RPMI8226 (cell line): ENCODE data around the gene SPAG6.
"Not testable (repeated sequence)": the region's sequence is repeated elsewhere in the genome, so short reads cannot be mapped to it uniquely, and the experiment has no call there.

Source experiments
- DNase-seq: peaks from one replicate; pipeline ENCODE4 v3.0.0-alpha.2; 2015

SPAG6 gene

DNA sequence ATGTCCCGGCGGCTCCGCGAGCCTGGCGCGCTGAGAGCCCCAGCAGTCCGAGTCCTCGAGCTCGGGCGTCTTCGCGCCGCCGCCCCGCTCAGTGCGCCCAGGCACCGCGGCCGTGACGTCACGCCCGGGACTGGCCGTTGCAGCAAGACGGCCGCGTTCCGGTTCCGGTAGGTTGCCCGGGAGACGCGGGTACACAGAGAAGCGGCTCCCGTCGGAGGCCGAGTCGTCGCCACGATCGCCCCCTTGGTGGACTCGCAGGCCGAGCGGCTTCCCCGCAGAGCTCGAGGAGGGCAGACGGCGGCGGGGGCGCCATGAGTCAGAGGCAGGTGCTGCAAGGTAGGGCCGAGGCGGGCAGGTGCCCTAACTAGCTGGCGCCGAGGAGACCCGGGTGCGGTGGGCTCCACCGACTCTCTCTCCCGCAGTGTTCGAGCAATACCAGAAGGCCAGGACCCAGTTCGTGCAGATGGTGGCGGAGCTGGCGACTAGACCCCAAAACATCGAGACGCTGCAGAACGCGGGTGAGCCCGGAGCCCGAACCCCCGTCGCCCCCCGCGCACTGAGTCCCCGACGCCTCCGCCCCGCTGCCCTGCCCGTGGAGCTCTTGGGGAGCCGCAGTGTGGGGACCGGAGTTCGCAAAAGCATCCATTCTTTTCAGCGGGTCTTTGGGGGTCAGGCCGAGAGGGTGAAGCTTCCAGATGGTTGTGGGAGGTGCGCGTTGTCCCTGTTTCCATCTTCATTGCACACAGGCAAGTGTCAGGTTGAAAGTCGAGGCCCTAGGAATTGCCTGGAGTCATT lies at the start of gene SPAG6:
TSS of gene SPAG6 (plus strand) at position 196 of the 795 bp plus-strand sequence. CDS start at position 312, 116 bp downstream.
- DNase-seq = peak; percentile 42

DNA sequence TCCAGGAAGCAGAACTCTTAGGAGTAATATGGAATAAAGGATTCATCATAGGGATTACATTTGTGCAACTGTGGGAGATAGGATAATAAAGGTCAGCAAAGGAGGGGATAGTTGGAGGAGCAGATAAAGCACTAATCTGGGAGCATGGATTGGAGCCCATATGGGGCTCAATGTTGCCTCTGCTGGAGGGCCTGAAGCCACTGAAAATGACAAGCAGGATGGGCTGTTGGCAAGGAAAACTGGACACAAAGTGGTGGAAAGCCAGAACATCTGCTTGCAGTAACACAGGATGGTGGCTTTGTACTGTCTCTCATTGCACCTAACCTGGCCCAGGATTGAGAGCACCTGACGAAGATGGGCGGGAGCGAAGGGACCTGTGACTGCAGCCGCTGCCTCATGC lies 44.1 kb upstream of the SPAG6 start:
- DNase-seq = no peak

DNA sequence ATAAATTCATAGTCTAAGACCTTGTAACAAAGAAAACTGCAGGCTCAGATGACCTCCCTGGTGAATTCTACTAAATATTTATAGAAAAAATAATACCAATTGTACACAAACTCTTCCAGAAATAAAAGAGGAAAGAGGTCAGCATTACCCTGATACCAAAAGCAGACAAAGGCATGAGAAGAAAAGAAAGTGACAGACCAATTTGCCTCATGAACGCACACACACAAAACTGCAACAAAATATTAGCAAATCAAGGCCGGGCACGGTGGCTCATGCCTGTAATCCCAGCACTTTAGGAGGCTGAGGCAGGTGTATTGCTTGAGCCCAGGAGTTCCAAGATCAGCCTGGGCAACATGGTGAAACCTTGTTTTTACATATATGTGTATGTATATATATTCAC lies 41.8 kb upstream of the SPAG6 start:
- DNase-seq = no peak

DNA sequence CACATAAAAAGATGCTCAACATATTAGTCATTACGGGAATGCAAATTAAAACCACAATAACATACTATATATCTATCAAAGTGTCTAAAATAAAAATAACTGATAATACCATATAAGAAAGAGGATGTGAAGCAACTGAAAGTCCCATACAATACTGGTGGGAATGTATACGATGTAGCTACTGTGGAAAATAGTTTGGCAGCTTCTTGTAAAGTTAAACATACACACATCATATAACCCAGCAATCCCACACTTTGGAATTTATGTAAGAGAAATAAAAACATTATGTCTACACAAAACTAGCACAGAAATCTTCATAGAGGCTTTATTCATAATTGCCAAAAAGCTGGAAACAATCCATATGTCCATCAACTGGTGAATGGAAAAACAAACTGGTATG lies 39.6 kb upstream of the SPAG6 start:
- no peak for DNase-seq

DNA sequence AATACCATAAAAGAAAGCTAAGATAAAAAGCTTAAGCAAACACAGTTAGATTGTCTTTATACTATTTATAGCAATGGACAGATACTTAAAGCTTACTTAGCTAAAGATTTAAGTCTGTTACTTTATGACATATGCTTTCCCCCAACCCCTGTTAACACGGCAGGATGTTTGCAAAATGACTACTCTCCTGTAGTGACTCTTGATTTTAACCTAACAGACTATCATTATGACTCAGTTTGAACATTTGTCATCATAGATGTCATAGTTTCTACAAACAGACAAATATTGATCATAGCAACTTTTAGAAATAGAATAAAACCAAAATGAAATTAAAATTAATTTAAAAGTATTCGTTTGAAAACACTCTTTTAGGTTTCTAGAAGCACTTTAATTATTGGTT lies 36.9 kb upstream of the SPAG6 start:
- DNase-seq = no peak

- no peak for DNase-seq
These were observed 35.9 kb upstream of the SPAG6 start for GRCh38 chr10:22309180-22310000.

- DNase-seq = not testable (repeated sequence)
These were observed 35.3 kb upstream of the SPAG6 start for GRCh38 chr10:22310012-22310411.

GRCh38 chr10:22310928-22311327 lies 34.4 kb upstream of the SPAG6 start:
- no peak for DNase-seq

DNA sequence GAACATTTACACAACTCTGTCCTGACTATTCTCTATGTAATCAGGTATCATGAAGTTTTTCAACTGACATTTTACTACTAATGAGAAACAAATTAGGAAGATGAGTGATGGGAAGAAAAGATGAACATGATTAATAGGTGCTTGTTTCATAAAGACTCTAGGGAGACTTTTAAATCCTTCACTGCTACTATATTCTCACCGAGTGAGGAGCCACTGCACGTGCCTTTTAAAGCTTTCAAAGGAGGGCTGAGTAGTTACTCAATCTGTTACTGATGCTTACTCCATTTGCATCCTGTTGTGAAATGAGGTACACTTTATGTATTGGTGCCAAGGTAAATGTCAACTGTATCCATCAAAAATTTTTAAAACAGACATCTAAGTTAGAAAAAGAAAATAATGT lies 30.4 kb upstream of the SPAG6 start:
- no peak for DNase-seq

GRCh38 chr10:22315455-22316285 lies 29.6 kb upstream of the SPAG6 start:
- no peak for DNase-seq

DNA sequence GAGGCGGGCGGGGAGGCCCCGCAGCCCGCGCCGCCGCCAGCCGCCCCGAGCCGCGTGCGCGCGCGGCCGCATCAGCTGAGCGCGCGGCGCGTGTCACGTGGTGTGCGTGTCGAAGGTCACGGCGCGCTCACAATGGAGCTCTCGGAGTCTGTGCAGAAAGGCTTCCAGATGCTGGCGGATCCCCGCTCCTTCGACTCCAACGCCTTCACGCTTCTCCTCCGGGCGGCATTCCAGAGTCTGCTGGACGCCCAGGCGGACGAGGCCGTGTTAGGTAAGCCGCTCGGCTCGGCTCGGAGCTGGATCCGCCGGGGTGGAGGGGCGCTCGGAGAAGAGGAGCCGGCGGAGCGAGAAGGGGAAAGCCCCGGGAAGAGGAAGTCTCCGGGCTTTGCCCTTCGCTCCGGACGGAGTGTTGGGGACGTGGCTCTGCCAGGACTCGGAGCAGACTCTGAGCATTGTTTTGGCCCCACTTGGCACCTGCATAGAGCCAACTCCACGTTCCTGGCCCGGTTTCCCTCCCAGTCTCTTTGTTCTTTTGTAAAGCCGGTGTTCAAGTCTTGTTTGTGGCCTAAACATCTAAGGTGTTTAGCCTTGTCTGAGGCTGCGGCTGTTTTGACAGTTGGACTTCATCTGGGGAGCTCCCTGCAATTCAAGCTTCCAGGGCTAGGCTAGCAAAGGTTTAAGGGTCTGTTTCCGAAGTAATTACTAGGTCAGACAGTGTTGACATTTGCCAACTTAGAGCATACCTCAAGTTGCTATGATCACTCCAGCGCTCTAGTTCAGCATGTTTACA lies 28.8 kb upstream of the SPAG6 start, which contains the start of gene COMMD3:
TSS of gene COMMD3 (plus strand) at position 103 of the 790 bp plus-strand sequence. CDS start at position 133, 30 bp downstream.
- DNase-seq = peak; percentile 92

GRCh38 chr10:22317076-22317370 lies 28.3 kb upstream of the SPAG6 start:
- peak; percentile 63 for DNase-seq

DNA sequence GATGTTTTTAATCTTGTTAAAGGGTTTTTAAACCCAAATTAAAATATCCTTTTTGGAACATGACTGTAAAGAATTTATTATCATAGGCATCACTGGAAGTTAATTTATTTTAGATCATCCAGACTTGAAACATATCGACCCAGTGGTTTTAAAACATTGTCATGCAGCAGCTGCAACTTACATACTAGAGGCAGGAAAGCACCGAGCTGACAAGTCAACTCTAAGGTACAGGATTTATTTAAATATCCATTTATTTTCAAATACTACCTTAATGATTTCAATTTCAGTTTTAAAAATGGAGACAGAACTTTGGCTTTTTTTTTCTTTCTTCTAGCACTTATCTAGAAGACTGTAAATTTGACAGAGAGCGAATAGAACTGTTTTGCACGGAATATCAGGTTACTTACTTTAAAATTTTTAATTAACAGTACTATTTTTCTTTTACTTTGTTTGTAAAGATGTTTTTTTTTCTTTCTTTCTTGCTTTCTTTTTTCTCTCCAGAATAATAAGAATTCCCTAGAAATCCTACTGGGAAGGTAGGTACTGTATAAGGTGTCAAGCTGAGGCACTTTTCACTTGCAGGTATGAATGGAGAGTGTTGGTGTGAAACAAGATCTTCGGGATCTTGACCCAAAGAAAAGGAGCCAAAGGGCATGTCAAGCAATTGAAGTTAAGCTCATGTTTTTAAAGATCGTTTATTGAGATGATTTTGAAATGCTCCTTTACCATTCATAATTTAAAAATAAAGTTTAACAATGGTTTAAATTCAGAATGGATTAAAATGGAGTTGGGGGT lies 27.3 kb upstream of the SPAG6 start:
- no peak for DNase-seq

- no peak for DNase-seq
These were observed 26.5 kb upstream of the SPAG6 start for GRCh38 chr10:22318772-22319171.

DNA sequence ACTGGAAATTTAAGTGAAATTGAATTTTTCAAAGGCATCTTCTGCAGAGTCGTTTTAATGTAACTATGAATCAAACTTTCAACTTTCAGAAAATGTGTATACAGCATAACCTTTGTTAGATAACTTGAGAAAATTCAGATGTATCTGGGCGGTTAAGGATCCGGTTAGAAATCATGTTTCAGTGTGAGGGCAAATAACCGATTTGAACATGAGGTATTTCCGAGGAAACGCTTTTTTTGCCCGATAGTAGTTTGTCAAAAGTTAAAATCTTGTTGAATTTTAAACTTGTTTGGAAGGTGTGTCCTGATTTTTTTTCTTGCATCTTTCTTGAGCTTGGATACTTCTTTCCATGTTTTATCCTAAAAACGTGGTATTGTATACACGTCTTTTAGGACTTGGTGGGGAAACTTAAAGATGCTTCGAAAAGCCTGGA lies 25.7 kb upstream of the SPAG6 start:
- no peak for DNase-seq

DNA sequence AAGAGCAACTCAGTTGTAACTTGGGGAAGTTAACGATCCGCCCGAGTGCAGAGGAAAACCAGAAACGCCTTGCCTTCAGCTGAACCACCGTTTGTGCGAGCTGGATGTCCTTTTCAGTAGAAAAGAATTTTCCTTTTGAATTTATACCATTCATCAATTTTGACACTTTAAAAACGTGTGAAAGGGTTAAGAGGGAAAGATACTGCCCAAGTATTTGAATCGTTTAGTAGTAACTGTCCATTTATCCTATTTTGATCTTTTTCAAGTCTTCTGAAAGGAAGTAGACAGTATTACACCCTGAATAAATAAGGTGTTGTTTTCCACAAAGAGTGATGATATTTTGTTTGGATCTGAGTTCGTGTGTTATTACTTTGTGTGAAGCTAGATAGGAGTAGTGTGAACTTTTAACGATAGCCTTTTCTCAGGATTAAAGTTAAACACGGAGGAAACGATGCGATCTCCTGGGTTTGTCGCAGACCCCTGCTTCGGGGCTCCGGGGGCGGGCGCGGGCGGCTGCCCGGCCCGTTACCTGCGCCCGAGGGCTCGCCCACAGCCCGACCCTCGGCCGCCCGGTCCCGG lies 25.2 kb upstream of the SPAG6 start:
- DNase-seq = no peak

DNA sequence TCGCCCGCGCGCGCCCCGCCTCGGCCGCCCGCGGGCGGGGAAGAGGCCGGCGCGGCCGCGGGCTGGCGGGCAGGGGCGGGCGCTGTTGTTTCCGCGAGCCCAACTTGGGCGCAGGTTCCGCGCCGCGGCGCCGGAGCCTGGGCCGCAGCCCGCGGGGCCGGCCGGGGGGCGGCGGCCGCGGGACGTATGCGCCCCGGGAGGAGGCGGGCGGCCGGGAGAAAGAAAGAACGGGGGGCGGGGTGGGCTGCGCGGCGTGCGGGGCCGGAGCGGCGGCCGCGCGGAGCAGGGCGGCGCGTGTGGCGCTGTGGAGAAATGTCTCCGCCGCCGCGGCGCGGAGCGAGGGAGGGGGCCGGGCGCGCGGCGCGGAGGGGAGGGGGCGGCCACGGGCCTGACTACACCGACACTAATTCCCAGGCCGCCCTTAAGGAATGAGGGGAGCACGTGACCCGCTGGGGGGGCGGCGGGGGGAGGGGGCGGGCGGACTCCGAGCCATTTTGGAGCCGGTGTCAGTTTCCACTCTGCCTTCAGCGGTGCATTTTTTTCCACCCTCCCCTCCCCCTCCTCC lies 24.6 kb upstream of the SPAG6 start, which contains the start of gene BMI1:
TSS of gene BMI1 (plus strand) at position 509 of the 565 bp plus-strand sequence. CDS start 5,351 bp downstream, outside the sequence.
- peak; percentile 84 for DNase-seq

DNA sequence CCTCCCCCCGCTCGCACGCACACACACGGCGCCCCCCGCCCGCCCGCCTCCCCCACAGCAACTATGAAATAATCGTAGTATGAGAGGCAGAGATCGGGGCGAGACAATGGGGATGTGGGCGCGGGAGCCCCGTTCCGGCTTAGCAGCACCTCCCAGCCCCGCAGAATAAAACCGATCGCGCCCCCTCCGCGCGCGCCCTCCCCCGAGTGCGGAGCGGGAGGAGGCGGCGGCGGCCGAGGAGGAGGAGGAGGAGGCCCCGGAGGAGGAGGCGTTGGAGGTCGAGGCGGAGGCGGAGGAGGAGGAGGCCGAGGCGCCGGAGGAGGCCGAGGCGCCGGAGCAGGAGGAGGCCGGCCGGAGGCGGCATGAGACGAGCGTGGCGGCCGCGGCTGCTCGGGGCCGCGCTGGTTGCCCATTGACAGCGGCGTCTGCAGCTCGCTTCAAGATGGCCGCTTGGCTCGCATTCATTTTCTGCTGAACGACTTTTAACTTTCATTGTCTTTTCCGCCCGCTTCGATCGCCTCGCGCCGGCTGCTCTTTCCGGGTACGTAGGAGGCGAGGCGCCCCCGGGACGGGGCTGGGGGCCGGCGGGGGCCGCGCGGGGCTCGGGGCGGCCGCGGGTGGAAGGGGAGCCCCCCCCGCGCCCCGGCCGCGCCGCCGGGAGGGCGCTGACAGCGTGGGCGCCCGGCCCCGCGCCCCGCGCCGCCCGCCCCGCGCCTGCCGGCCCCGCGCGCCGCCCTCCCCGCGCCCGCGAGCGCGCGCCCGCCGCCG lies 24.0 kb upstream of the SPAG6 start:
- DNase-seq = peak; percentile 71

GRCh38 chr10:22321924-22322640 lies 23.2 kb upstream of the SPAG6 start:
- DNase-seq = no peak
